Measurements from ENCODE around the gene PRC1.
"Not testable (repeated sequence)": the region's sequence is repeated elsewhere in the genome, so short reads cannot be mapped to it uniquely, and the experiment has no call there.

PRC1 gene

GRCh38 chr15:90931828-90932659 lies 62.3 kb downstream of the PRC1 start, which contains the start of gene HDDC3:
Gene HDDC3 (minus strand): TSS chr15:90932549. CDS start chr15:90932540, 9 bp downstream.
- Histone ChIP-seq H3K36me3 (ENCODE audit: insufficient read depth, low read length) (no peaks in the 10 kb centered on the region), H2AFZ (ENCODE audit: low read depth, low read length) (peak within 1 kb of the TSS; percentile 83), H3K4me3 (ENCODE audit: low read length) (peak within 1 kb of the TSS; percentile 62), H3K4me1 (ENCODE audit: insufficient read depth, low read length) (peaks cover 32% of the 10 kb centered on the region), H3K9me3 (ENCODE audit: low read length) (no peaks in the 10 kb centered on the region), H3K27me3 (ENCODE audit: insufficient read depth, low read length) (no peaks in the 10 kb centered on the region)

GRCh38 chr15:90931575-90931827 lies 62.8 kb downstream of the PRC1 start:
- peak overlapping the region; percentile 62 for H3K4me3 ChIP-seq (ENCODE audit: low read length)
- H3K27me3 ChIP-seq (ENCODE audit: insufficient read depth, low read length): no peaks in the 10 kb centered on the region
- H3K4me1 ChIP-seq (ENCODE audit: insufficient read depth, low read length): peaks cover 32% of the 10 kb centered on the region
- no peaks in the 10 kb centered on the region for H3K36me3 ChIP-seq (ENCODE audit: insufficient read depth, low read length)
- no peak overlapping the region for H2AFZ ChIP-seq (ENCODE audit: low read depth, low read length)
- H3K9me3 ChIP-seq (ENCODE audit: low read length): no peaks in the 10 kb centered on the region

GRCh38 chr15:90930861-90931574 lies 63.3 kb downstream of the PRC1 start:
- peaks cover 28% of the 10 kb centered on the region for H3K4me1 ChIP-seq (ENCODE audit: insufficient read depth, low read length)
- H3K9me3 ChIP-seq (ENCODE audit: low read length): no peaks in the 10 kb centered on the region
- H3K27me3 ChIP-seq (ENCODE audit: insufficient read depth, low read length): no peaks in the 10 kb centered on the region
- H3K4me3 ChIP-seq (ENCODE audit: low read length): peak overlapping the region; percentile 62
- H2AFZ ChIP-seq (ENCODE audit: low read depth, low read length): no peak overlapping the region
- H3K36me3 ChIP-seq (ENCODE audit: insufficient read depth, low read length): no peaks in the 10 kb centered on the region

DNA sequence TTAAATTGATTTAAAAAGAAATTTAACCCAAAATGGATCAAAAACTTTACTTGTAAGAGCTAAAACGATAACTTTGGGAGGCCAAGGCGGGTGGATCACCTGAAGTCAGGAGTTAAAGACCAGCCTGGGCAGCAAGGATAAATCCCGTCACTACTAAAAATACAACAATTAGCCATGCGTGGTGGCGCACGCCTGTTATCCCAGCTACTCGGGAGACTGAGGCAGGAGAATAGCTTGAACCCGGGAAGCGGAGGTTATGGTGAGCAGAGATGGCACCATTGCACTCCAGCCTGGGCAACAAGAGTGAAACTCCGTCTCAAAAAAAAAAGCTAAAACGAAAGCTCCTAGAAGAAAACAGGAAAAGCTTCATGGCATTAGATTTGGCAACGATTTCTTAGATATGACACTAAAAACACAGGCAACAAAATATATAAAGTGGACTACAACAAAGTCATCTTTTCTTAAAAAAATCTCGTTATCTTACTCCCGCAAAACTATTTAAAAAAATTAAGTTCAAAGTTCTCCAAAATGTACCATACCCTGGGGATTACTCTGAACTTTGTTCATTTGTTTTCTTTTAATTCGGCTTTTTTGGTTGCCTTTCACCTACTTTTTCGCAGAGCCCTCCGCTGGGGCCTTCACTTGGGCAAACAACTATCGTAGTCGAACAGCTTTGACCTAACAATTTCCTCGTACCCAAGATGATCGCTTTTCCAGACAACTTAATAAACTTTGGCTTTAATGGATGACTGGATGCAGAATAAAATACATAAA lies 64.9 kb downstream of the PRC1 start:
- Histone ChIP-seq H3K27me3 (ENCODE audit: insufficient read depth, low read length) (no peaks in the 10 kb centered on the region), H2AFZ (ENCODE audit: low read depth, low read length) (no peak overlapping the region), H3K4me1 (ENCODE audit: insufficient read depth, low read length) (peaks cover 17% of the 10 kb centered on the region), H3K4me3 (ENCODE audit: low read length) (no peak overlapping the region), H3K36me3 (ENCODE audit: insufficient read depth, low read length) (no peaks in the 10 kb centered on the region), H3K9me3 (ENCODE audit: low read length) (no peaks in the 10 kb centered on the region)

- H2AFZ ChIP-seq (ENCODE audit: low read depth, low read length); H3K36me3 ChIP-seq (ENCODE audit: insufficient read depth, low read length); H3K27me3 ChIP-seq (ENCODE audit: insufficient read depth, low read length); H3K4me3 ChIP-seq (ENCODE audit: low read length); H3K9me3 ChIP-seq (ENCODE audit: low read length): not testable (repeated sequence)
- peaks cover 12% of the 10 kb centered on the region for H3K4me1 ChIP-seq (ENCODE audit: insufficient read depth, low read length)
Observed at GRCh38 chr15:90928106-90928505, 66.2 kb downstream of the PRC1 start.

GRCh38 chr15:90926766-90927165 lies 67.6 kb downstream of the PRC1 start:
- not testable (repeated sequence) for H3K9me3 ChIP-seq (ENCODE audit: low read length)

DNA sequence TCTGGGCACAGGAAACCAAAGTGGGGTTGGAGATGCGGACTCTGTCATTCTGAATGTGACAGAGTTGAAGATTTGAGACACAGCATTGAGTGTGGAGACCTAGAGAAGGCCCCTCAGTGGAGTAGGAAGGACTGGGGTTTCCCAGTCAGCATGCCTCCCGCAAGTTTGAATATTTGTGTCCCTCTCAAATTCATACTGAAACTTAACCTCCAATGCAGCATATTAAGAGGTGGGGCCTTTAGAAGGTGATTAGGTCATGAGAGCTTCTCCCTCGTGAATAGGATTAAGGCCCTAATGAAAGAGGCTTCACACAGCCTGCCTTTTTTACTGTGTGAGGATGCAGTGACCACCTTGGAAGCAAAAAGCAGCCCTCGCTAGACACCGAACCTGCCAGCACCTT lies 70.0 kb downstream of the PRC1 start:
- no peaks in the 10 kb centered on the region for H3K27me3 ChIP-seq (ENCODE audit: insufficient read depth, low read length)
- H3K36me3 ChIP-seq (ENCODE audit: insufficient read depth, low read length): peaks cover 18% of the 10 kb centered on the region
- no peak overlapping the region for H2AFZ ChIP-seq (ENCODE audit: low read depth, low read length)
- no peak overlapping the region for H3K4me3 ChIP-seq (ENCODE audit: low read length)
- H3K4me1 ChIP-seq (ENCODE audit: insufficient read depth, low read length): no peaks in the 10 kb centered on the region
- H3K9me3 ChIP-seq (ENCODE audit: low read length): no peaks in the 10 kb centered on the region

More at GRCh38 chr15:90926766-90927165, 67.6 kb downstream of the PRC1 start:
- H3K4me3 ChIP-seq (ENCODE audit: low read length); H3K27me3 ChIP-seq (ENCODE audit: insufficient read depth, low read length); H3K4me1 ChIP-seq (ENCODE audit: insufficient read depth, low read length); H3K36me3 ChIP-seq (ENCODE audit: insufficient read depth, low read length); H2AFZ ChIP-seq (ENCODE audit: low read depth, low read length): not testable (repeated sequence)

DNA sequence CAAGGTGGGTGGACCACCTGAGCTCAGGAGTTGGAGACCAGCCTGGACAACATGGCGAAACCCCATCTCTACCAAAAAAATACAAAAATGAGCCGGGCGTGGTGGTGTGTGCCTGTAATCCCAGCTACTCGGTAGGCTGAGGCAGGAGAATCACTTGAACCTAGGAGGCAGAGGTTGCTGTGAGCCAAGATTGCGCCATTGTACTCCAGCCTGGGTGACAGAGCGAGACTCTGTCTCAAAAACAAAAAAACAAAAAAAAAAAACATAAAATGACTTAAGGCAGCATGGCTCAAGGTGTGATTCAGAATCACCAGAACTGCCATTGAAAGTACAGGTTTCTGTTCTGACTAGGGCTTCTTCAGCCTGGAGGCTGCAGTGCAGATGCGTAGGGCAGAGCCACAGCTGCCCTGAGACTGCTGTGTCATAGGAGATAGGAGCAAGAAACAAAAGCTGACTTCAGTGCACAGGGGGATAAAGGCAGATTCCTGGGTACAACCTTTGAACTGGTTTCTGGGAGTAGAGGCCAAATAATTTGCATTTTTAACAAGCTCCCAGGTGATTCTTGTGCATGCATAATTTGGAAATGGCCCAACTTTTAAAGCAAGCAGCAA lies 71.5 kb downstream of the PRC1 start:
- H3K4me3 ChIP-seq (ENCODE audit: low read length); H3K4me1 ChIP-seq (ENCODE audit: insufficient read depth, low read length); H3K27me3 ChIP-seq (ENCODE audit: insufficient read depth, low read length); H3K9me3 ChIP-seq (ENCODE audit: low read length); H2AFZ ChIP-seq (ENCODE audit: low read depth, low read length): not testable (repeated sequence)
- peaks cover 28% of the 10 kb centered on the region for H3K36me3 ChIP-seq (ENCODE audit: insufficient read depth, low read length)

- H3K9me3 ChIP-seq (ENCODE audit: low read length): no peaks in the 10 kb centered on the region
- no peaks in the 10 kb centered on the region for H3K27me3 ChIP-seq (ENCODE audit: insufficient read depth, low read length)
- no peaks in the 10 kb centered on the region for H3K4me1 ChIP-seq (ENCODE audit: insufficient read depth, low read length)
Observed at GRCh38 chr15:90921887-90922286, 72.4 kb downstream of the PRC1 start.

GRCh38 chr15:90918835-90919234 lies 75.5 kb downstream of the PRC1 start:
- no peak overlapping the region for H2AFZ ChIP-seq (ENCODE audit: low read depth, low read length)
- peaks cover 53% of the 10 kb centered on the region for H3K36me3 ChIP-seq (ENCODE audit: insufficient read depth, low read length)
- H3K4me3 ChIP-seq (ENCODE audit: low read length): no peak overlapping the region
- H3K9me3 ChIP-seq (ENCODE audit: low read length): no peaks in the 10 kb centered on the region
- H3K4me1 ChIP-seq (ENCODE audit: insufficient read depth, low read length): no peaks in the 10 kb centered on the region
- H3K27me3 ChIP-seq (ENCODE audit: insufficient read depth, low read length): no peaks in the 10 kb centered on the region

More at GRCh38 chr15:90921887-90922286, 72.4 kb downstream of the PRC1 start:
- no peak overlapping the region for H3K4me3 ChIP-seq (ENCODE audit: low read length)
- H2AFZ ChIP-seq (ENCODE audit: low read depth, low read length): no peak overlapping the region
- peaks cover 37% of the 10 kb centered on the region for H3K36me3 ChIP-seq (ENCODE audit: insufficient read depth, low read length)

- H3K36me3 ChIP-seq (ENCODE audit: insufficient read depth, low read length): peaks cover 59% of the 10 kb centered on the region
- H3K9me3 ChIP-seq (ENCODE audit: low read length): no peaks in the 10 kb centered on the region
Observed at GRCh38 chr15:90918034-90918788, 76.1 kb downstream of the PRC1 start.

DNA sequence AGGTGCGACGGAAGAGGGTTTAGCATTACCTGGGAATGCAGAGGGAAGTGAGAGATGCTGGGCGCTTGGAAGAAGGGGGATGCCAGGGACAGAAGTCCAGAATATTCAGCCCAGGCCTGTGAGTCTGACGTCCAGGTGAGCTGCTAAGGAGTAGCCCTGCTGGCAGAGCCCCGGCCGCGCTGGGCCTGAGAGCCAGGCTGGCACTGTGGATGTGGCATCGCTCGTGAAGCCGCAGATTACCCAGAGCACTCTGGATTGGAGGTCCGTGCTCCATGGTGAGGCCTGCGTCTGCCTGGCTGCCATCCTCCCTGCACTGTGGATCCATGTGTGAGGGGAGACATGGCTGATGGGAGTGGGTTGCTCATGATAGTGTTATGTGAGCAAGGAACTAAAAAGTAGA lies 76.8 kb downstream of the PRC1 start:
- Histone ChIP-seq H3K4me1 (ENCODE audit: insufficient read depth, low read length) (no peaks in the 10 kb centered on the region), H3K36me3 (ENCODE audit: insufficient read depth, low read length) (peaks cover 65% of the 10 kb centered on the region), H3K9me3 (ENCODE audit: low read length) (no peaks in the 10 kb centered on the region), H3K4me3 (ENCODE audit: low read length) (no peak overlapping the region), H3K27me3 (ENCODE audit: insufficient read depth, low read length) (no peaks in the 10 kb centered on the region), H2AFZ (ENCODE audit: low read depth, low read length) (no peak overlapping the region)

More at GRCh38 chr15:90918034-90918788, 76.1 kb downstream of the PRC1 start:
- Histone ChIP-seq H3K27me3 (ENCODE audit: insufficient read depth, low read length) (no peaks in the 10 kb centered on the region), H3K4me3 (ENCODE audit: low read length) (no peak overlapping the region), H2AFZ (ENCODE audit: low read depth, low read length) (no peak overlapping the region), H3K4me1 (ENCODE audit: insufficient read depth, low read length) (no peaks in the 10 kb centered on the region)
